ES-I3 (cell line): Measurements from ENCODE around the gene SHBG.

Experiments used
- H3K36me3 ChIP-seq: 2 replicates; pipeline ENCODE4 v1.6.1; 2013; ENCODE audit warnings: mild to moderate bottlenecking, low read length, control low read depth, moderate library complexity; ENCODE audit not compliant: insufficient read depth
- H3K4me1 ChIP-seq: 2 replicates; pipeline ENCODE4 v1.6.1; 2013; ENCODE audit warnings: mild to moderate bottlenecking, control low read depth, low read length; ENCODE audit not compliant: insufficient read depth
- H3K9ac ChIP-seq: 2 replicates; pipeline ENCODE4 v1.6.1; 2013; ENCODE audit warnings: low read depth, mild to moderate bottlenecking, low read length, moderate library complexity
- H3K9me3 ChIP-seq: 2 replicates; pipeline ENCODE4 v1.6.1; 2013; ENCODE audit warnings: mild to moderate bottlenecking, low read length, moderate library complexity; ENCODE audit not compliant: control insufficient read depth, insufficient read depth

Gene SHBG

GRCh38 chr17:7677388-7678067 lies 47.6 kb downstream of the SHBG start:
- H3K9me3 ChIP-seq: peaks cover 9% of the 10 kb centered on the region
- H3K9ac ChIP-seq: no peak overlapping the region; the same call in 1 of the 2 replicates
- H3K36me3 ChIP-seq: peaks cover 30% of the 10 kb centered on the region
- H3K4me1 ChIP-seq: peaks cover 18% of the 10 kb centered on the region; the same call in 1 of the 2 replicates
